ENCODE data around the gene LAMTOR2. TPM values are rescaled to one million over a fixed set of nuclear protein-coding genes. Genes with fewer than 3 reads are reported as not detected.
A peak's percentile ranks its signal among the peaks of the same experiment; 100 is the strongest.

LAMTOR2 gene
- polyA plus RNA-seq, 3 donors = 99.8 to 227 (median 210) TPM

DNA sequence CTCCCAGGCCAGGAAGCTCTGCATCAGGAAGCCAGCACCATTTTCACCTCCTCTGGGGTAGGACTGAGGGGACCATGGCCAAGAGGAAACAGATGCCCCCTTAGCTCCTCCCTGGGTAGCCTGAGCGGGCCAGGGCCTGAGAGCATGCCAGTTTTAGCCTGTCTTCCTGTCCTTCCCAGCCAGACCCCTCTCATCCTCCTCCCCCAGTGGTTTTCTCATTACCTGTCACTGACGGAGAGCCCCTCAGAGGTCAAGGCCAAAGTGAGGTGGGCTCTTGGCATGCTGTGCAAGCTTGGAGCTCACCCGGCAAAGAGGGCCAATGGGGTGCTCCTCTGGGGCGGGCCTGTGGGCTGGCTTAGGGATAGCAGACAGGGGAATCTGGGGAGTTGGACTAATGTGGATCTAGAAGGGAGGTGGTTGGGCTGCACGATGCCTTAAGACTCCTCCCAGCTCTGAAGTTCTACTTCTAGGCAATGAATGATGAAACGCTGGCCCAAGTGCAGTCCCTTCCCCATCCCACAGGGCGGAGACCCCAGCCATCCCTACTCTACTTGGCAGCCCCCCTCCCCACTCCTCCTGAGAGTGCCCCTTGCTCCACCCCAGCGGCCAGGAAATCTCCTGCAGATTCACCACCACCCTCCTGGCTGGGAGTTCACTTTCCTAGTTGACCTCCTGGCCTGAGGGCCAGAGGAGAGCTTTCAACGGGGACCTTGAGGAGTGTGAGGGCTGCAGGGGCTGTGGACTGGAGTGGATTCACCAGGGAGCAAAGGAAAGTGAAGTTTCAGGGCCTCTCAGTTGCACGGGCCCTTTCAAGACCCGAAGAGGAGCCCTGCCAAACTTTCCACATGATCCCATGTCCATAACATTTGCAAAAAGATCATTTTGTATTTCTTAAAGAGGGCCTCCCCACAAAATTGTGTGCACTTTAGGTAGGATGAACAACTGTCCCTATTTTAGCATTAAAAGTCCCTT lies 50.6 kb downstream of the LAMTOR2 start:
- no peaks in the 10 kb centered on the region for H3K36me3 ChIP-seq (replicated peaks in 1 of 2; ENCODE audit: control insufficient read depth in 1 of 2, insufficient read depth in 2 of 2, low read length in 2 of 2)
- peaks cover 67 to 100% of the 10 kb centered on the region in 2 donors for H3K27me3 ChIP-seq (ENCODE audit: control insufficient read depth in 2 of 2, insufficient read depth in 2 of 2, low read length in 2 of 2)
- H3K9ac ChIP-seq (ENCODE audit: insufficient read depth, low read length, poor library complexity, severe bottlenecking) = peak overlapping the region; percentile 53
- H3K9me3 ChIP-seq (replicated peaks in 1 of 2; ENCODE audit: control insufficient read depth in 1 of 2, insufficient read depth in 1 of 2, low read length in 2 of 2) = no peaks in the 10 kb centered on the region
- peak overlapping the region in 1 of 3 experiments; percentile 42 for H3K4me3 ChIP-seq (replicated peaks in 1 of 3; ENCODE audit: low read depth in 2 of 3, low read length in 3 of 3)
- H3K79me2 ChIP-seq (ENCODE audit: insufficient read depth, low read length) = no peaks in the 10 kb centered on the region
- H3K4me2 ChIP-seq (replicated peaks; ENCODE audit: extremely low read depth, low read length, poor library complexity, severe bottlenecking) = peak overlapping the region; percentile 53
- DNase-seq = peak; percentile 28 to 48 (median 48)
- Mint-ChIP-seq H3K27me3 (ENCODE audit: low read depth in 3 of 3) (peaks cover 94 to 100% (median 95%) of the 10 kb centered on the region in 3 donors), H3K4me3 (peak overlapping the region; percentile 65 to 90), H3K9me3 (peaks cover 0 to 32% (median 15%) of the 10 kb centered on the region in 7 donors), H3K4me1 (peaks cover 43% of the 10 kb centered on the region), H3K36me3 (peaks cover 15 to 21% of the 10 kb centered on the region in 2 donors), H3K27ac (peak overlapping the region in 6 of 7 donors; percentile 95 to 98 (median 97))
- intact Hi-C loops (cut with micrococcal nuclease) = no loop called here
- no peak overlapping the region for H2AFZ ChIP-seq (ENCODE audit: insufficient read depth, low read depth, low read length, poor library complexity, severe bottlenecking)
- peaks cover 31 to 37% of the 10 kb centered on the region in 2 donors for H3K4me1 ChIP-seq (ENCODE audit: control insufficient read depth in 1 of 2, insufficient read depth in 2 of 2, low read length in 2 of 2)
- 75% methylated on average over 4 of the region's 11 CpGs for WGBS (ENCODE audit: insufficient coverage)
- no peaks in the 10 kb centered on the region for H4K20me1 ChIP-seq (ENCODE audit: insufficient read depth, low read length)
- H3K27ac ChIP-seq (ENCODE audit: low read depth in 1 of 2, low read length in 2 of 2) = peak overlapping the region in 1 of 2 donors; percentile 54
- no peak for TF ChIP-seq CTCF (IDR thresholded peaks at IDR 0.05)

- Histone ChIP-seq H4K20me1 (ENCODE audit: insufficient read depth, low read length) (no peaks in the 10 kb centered on the region), H3K9me3 (replicated peaks in 1 of 2; ENCODE audit: control insufficient read depth in 1 of 2, insufficient read depth in 1 of 2, low read length in 2 of 2) (no peaks in the 10 kb centered on the region), H3K79me2 (ENCODE audit: insufficient read depth, low read length) (no peaks in the 10 kb centered on the region), H3K27ac (ENCODE audit: low read depth in 1 of 2, low read length in 2 of 2) (peak overlapping the region in 1 of 2 donors; percentile 58), H3K27me3 (ENCODE audit: control insufficient read depth in 2 of 2, insufficient read depth in 2 of 2, low read length in 2 of 2) (peaks cover 67 to 100% of the 10 kb centered on the region in 2 donors), H2AFZ (ENCODE audit: insufficient read depth, low read depth, low read length, poor library complexity, severe bottlenecking) (no peak overlapping the region), H3K4me3 (replicated peaks in 1 of 3; ENCODE audit: low read depth in 2 of 3, low read length in 3 of 3) (no peak overlapping the region), H3K9ac (ENCODE audit: insufficient read depth, low read length, poor library complexity, severe bottlenecking) (peak overlapping the region; percentile 46), H3K4me2 (replicated peaks; ENCODE audit: extremely low read depth, low read length, poor library complexity, severe bottlenecking) (no peak overlapping the region), H3K4me1 (ENCODE audit: control insufficient read depth in 1 of 2, insufficient read depth in 2 of 2, low read length in 2 of 2) (peaks cover 31 to 37% of the 10 kb centered on the region in 2 donors), H3K36me3 (replicated peaks in 1 of 2; ENCODE audit: control insufficient read depth in 1 of 2, insufficient read depth in 2 of 2, low read length in 2 of 2) (no peaks in the 10 kb centered on the region)
- TF ChIP-seq CTCF (IDR thresholded peaks at IDR 0.05) = no peak
- WGBS (ENCODE audit: insufficient coverage) = 81% methylated on average over 9 of the region's 14 CpGs
- Mint-ChIP-seq H3K4me1 (peaks cover 43% of the 10 kb centered on the region), H3K27me3 (ENCODE audit: low read depth in 3 of 3) (peaks cover 95 to 100% (median 96%) of the 10 kb centered on the region in 3 donors), H3K36me3 (peaks cover 15 to 21% of the 10 kb centered on the region in 2 donors), H3K9me3 (peaks cover 0 to 30% (median 14%) of the 10 kb centered on the region in 7 donors), H3K27ac (peak overlapping the region; percentile 92 to 98 (median 97)), H3K4me3 (peak overlapping the region; percentile 56 to 92)
- DNase-seq = peak in 1 of 3 donors; percentile 44
- intact Hi-C loops (cut with micrococcal nuclease) = loop anchor here in 1 of 2 donors (1.0 kb wide), 1 partner anchor 7 kb away; the partner anchor contains the start of gene LMNA
Observed at GRCh38 chr1:156106624-156107488, 52.3 kb downstream of the LAMTOR2 start.

Measured in CD14-positive monocyte (primary cell).